ENCODE results near the gene TINAGL1.

- TF ChIP-seq CTCF (IDR thresholded peaks at IDR 0.05) (no peak), POLR2AphosphoS5 (IDR thresholded peaks at IDR 0.05) (no peak), POLR2A (IDR thresholded peaks at IDR 0.05) (no peak), EP300 (IDR thresholded peaks at IDR 0.05) (no peak)
Measured at GRCh38 chr1:31624731-31625514, 48.6 kb downstream of the TINAGL1 start.

Measured in gastroesophageal sphincter (tissue), 3 donors.